ENCODE results near the gene MYCBP. TPM values are rescaled to one million over a fixed set of nuclear protein-coding genes. Genes with fewer than 3 reads are reported as not detected.

Gene MYCBP
- total RNA-seq, 1 donor from 2014 or later = 6.1 TPM

- no peak for DNase-seq (ENCODE audit: low spot score)
- H3K27ac Mint-ChIP-seq (ENCODE audit: unreplicated experiment) = no peak overlapping the region
- peaks cover 15% of the 10 kb centered on the region for H3K36me3 Mint-ChIP-seq (ENCODE audit: low read depth)
- H3K9me3 Mint-ChIP-seq (ENCODE audit: low read depth) = no peaks in the 10 kb centered on the region
- H3K27me3 Mint-ChIP-seq (ENCODE audit: low read depth) = peaks cover 2% of the 10 kb centered on the region
- no peak overlapping the region for H3K4me3 Mint-ChIP-seq (ENCODE audit: unreplicated experiment)
- peak; percentile 94 for TF ChIP-seq CTCF (IDR thresholded peaks at IDR 0.05)
- H3K4me1 Mint-ChIP-seq (ENCODE audit: low read depth) = peaks cover 12% of the 10 kb centered on the region
Measured at GRCh38 chr1:38834937-38835827, 38.0 kb downstream of the MYCBP start.

- DNase-seq (ENCODE audit: low spot score) = no peak
- H3K36me3 Mint-ChIP-seq (ENCODE audit: low read depth) = peaks cover 12% of the 10 kb centered on the region
Measured at GRCh38 chr1:38834221-38834782, 38.8 kb downstream of the MYCBP start.

GRCh38 chr1:38833146-38833545 lies 40.0 kb downstream of the MYCBP start:
- Mint-ChIP-seq H3K27ac (ENCODE audit: unreplicated experiment) (no peak overlapping the region), H3K36me3 (ENCODE audit: low read depth) (peaks cover 4% of the 10 kb centered on the region), H3K4me3 (ENCODE audit: unreplicated experiment) (no peak overlapping the region), H3K4me1 (ENCODE audit: low read depth) (peaks cover 11% of the 10 kb centered on the region), H3K9me3 (ENCODE audit: low read depth) (no peaks in the 10 kb centered on the region), H3K27me3 (ENCODE audit: low read depth) (peaks cover 5% of the 10 kb centered on the region)
- no peak for TF ChIP-seq CTCF (IDR thresholded peaks at IDR 0.05)
- DNase-seq (ENCODE audit: low spot score) = no peak

More at GRCh38 chr1:38834221-38834782, 38.8 kb downstream of the MYCBP start:
- Mint-ChIP-seq H3K4me3 (ENCODE audit: unreplicated experiment) (no peak overlapping the region), H3K27ac (ENCODE audit: unreplicated experiment) (no peak overlapping the region), H3K4me1 (ENCODE audit: low read depth) (peaks cover 11% of the 10 kb centered on the region), H3K27me3 (ENCODE audit: low read depth) (peaks cover 2% of the 10 kb centered on the region), H3K9me3 (ENCODE audit: low read depth) (no peaks in the 10 kb centered on the region)
- TF ChIP-seq CTCF (IDR thresholded peaks at IDR 0.05) = no peak

DNA sequence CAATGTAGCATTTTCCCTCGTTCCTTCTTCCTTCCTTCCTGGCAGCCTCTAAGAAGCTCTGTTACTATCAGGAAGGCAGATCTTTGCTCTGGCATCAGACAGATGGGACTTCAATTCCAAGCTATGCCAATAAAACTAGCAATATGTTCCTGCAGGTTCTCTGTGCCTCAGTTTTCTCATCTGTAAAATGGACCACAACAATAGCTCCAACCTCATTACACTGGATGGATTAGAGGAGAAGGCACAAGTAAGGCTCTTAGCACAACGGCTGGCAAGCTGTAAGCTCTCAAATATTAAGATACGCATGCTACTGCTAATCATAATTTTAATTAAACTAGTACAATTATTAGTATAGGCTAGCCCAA lies 40.8 kb downstream of the MYCBP start:
- H3K27me3 Mint-ChIP-seq (ENCODE audit: low read depth) = peaks cover 5% of the 10 kb centered on the region
- peaks cover 11% of the 10 kb centered on the region for H3K4me1 Mint-ChIP-seq (ENCODE audit: low read depth)
- no peaks in the 10 kb centered on the region for H3K9me3 Mint-ChIP-seq (ENCODE audit: low read depth)
- no peak for DNase-seq (ENCODE audit: low spot score)
- no peak overlapping the region for H3K4me3 Mint-ChIP-seq (ENCODE audit: unreplicated experiment)
- H3K36me3 Mint-ChIP-seq (ENCODE audit: low read depth) = no peaks in the 10 kb centered on the region
- H3K27ac Mint-ChIP-seq (ENCODE audit: unreplicated experiment) = no peak overlapping the region
- TF ChIP-seq CTCF (IDR thresholded peaks at IDR 0.05) = no peak

- no peaks in the 10 kb centered on the region for H3K36me3 Mint-ChIP-seq (ENCODE audit: low read depth)
- no peak overlapping the region for H3K4me3 Mint-ChIP-seq (ENCODE audit: unreplicated experiment)
- peaks cover 5% of the 10 kb centered on the region for H3K27me3 Mint-ChIP-seq (ENCODE audit: low read depth)
- H3K4me1 Mint-ChIP-seq (ENCODE audit: low read depth) = peaks cover 11% of the 10 kb centered on the region
- no peak overlapping the region for H3K27ac Mint-ChIP-seq (ENCODE audit: unreplicated experiment)
- H3K9me3 Mint-ChIP-seq (ENCODE audit: low read depth) = no peaks in the 10 kb centered on the region
- no peak for TF ChIP-seq CTCF (IDR thresholded peaks at IDR 0.05)
- DNase-seq (ENCODE audit: low spot score) = no peak
Measured at GRCh38 chr1:38831731-38832369, 41.3 kb downstream of the MYCBP start.

Data from chondrocyte (in vitro differentiated cells).